ENCODE measurements around the gene RAD54L.
"Not testable (repeated sequence)": the region's sequence is repeated elsewhere in the genome, so short reads cannot be mapped to it uniquely, and the experiment has no call there.

Gene RAD54L

DNA sequence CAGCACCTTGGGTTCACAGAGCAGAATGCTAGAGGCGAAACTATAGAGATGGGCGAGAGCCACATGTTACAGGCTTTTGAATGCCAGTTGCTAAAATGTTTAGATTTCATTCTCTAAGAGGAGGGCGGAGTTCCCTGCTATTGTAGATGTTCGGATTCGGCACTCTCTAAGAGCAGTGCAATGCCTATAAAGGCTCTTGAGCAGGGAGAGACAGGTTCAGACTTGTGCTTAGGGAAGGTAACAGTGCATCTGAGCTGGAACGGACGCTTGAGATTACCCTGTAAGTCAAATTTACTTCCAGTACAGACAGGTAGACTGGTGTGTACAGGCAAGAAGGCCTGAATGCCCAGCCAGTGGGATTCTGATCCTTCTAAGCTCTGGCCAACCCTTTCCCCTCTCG lies 29.1 kb upstream of the RAD54L start:
- Histone ChIP-seq H3K4me1 (ENCODE audit: control insufficient read depth, low read depth, low read length) (peaks cover 12% of the 10 kb centered on the region), H3K9ac (ENCODE audit: low read length) (no peak overlapping the region), H3K27me3 (ENCODE audit: control insufficient read depth, insufficient read depth, low read length) (no peaks in the 10 kb centered on the region), H3K27ac (ENCODE audit: low read length) (no peak overlapping the region), H3K4me3 (ENCODE audit: low read length) (no peak overlapping the region), H3K36me3 (ENCODE audit: control insufficient read depth, low read depth, low read length) (no peaks in the 10 kb centered on the region), H3K9me3 (ENCODE audit: control insufficient read depth, low read depth, low read length) (no peaks in the 10 kb centered on the region)

DNA sequence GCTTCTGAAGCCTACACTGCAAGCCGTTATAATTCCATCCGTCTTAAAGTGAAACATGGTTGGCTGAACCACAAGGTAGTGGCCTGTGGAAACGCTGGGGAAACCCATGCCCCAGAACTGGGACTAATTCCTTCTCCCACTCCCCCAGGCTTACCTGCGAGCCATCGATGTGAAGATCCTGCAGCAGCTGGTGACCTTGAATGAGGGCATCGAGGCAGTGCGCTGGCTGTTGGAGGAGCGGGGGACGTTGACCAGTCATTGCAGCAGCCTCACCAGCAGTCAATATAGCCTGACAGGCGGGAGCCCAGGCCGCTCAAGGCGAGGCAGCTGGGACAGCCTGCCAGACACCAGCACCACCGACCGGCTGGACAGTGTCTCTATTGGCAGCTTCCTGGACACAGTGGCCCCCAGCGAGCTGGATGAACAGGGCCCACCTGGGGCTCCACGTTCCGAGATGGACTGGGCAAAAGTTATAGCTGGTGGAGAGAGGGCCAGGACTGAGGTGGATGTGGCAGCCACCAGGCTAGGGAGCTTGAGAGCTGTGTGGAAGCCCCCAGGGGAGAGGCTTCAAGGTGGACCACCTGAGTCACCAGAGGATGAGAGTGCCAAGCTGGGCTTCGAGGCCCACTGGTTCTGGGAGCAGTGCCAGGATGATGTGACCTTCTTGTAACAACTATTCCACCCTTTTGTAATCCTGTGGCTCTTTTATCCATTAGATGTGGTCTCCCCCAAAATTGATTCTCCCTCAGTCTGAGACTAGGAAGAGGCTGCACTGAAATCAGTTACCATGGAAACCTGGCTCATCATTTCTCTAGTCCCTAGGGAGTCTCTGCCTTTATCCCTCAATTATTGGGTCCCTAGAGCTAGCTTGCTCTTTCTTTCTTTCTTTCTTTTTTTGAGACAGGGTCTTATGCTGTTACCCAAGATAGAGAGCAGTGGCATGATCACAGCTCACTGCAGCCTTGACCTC lies 27.7 kb upstream of the RAD54L start:
- Histone ChIP-seq H3K36me3 (ENCODE audit: control insufficient read depth, low read depth, low read length) (no peaks in the 10 kb centered on the region), H3K9ac (ENCODE audit: low read length) (no peak overlapping the region)

GRCh38 chr1:46220808-46221207 lies 26.8 kb upstream of the RAD54L start:
- no peak overlapping the region for H3K27ac ChIP-seq (ENCODE audit: low read length)
- no peak overlapping the region for H3K4me3 ChIP-seq (ENCODE audit: low read length)
- H3K4me1 ChIP-seq (ENCODE audit: control insufficient read depth, low read depth, low read length) = peaks cover 17% of the 10 kb centered on the region
- no peak overlapping the region for H3K9ac ChIP-seq (ENCODE audit: low read length)
- no peaks in the 10 kb centered on the region for H3K27me3 ChIP-seq (ENCODE audit: control insufficient read depth, insufficient read depth, low read length)
- H3K9me3 ChIP-seq (ENCODE audit: control insufficient read depth, low read depth, low read length) = no peaks in the 10 kb centered on the region
- no peaks in the 10 kb centered on the region for H3K36me3 ChIP-seq (ENCODE audit: control insufficient read depth, low read depth, low read length)

More for the DNA sequence above, 27.7 kb upstream of the RAD54L start:
- Histone ChIP-seq H3K4me3 (ENCODE audit: low read length) (no peak overlapping the region), H3K4me1 (ENCODE audit: control insufficient read depth, low read depth, low read length) (peaks cover 17% of the 10 kb centered on the region), H3K27ac (ENCODE audit: low read length) (no peak overlapping the region), H3K9me3 (ENCODE audit: control insufficient read depth, low read depth, low read length) (no peaks in the 10 kb centered on the region), H3K27me3 (ENCODE audit: control insufficient read depth, insufficient read depth, low read length) (no peaks in the 10 kb centered on the region)

GRCh38 chr1:46221749-46222148 lies 25.8 kb upstream of the RAD54L start:
- H3K4me1 ChIP-seq (ENCODE audit: control insufficient read depth, low read depth, low read length) = peaks cover 17% of the 10 kb centered on the region
- no peaks in the 10 kb centered on the region for H3K9me3 ChIP-seq (ENCODE audit: control insufficient read depth, low read depth, low read length)
- no peak overlapping the region for H3K9ac ChIP-seq (ENCODE audit: low read length)
- H3K36me3 ChIP-seq (ENCODE audit: control insufficient read depth, low read depth, low read length) = no peaks in the 10 kb centered on the region
- no peak overlapping the region for H3K4me3 ChIP-seq (ENCODE audit: low read length)
- no peak overlapping the region for H3K27ac ChIP-seq (ENCODE audit: low read length)
- H3K27me3 ChIP-seq (ENCODE audit: control insufficient read depth, insufficient read depth, low read length) = no peaks in the 10 kb centered on the region

GRCh38 chr1:46223055-46223454 lies 24.5 kb upstream of the RAD54L start:
- H3K36me3 ChIP-seq (ENCODE audit: control insufficient read depth, low read depth, low read length); H3K27ac ChIP-seq (ENCODE audit: low read length); H3K27me3 ChIP-seq (ENCODE audit: control insufficient read depth, insufficient read depth, low read length); H3K4me3 ChIP-seq (ENCODE audit: low read length); H3K9ac ChIP-seq (ENCODE audit: low read length); H3K9me3 ChIP-seq (ENCODE audit: control insufficient read depth, low read depth, low read length): not testable (repeated sequence)
- H3K4me1 ChIP-seq (ENCODE audit: control insufficient read depth, low read depth, low read length) = peaks cover 17% of the 10 kb centered on the region

- no peak overlapping the region for H3K27ac ChIP-seq (ENCODE audit: low read length)
- no peak overlapping the region for H3K9ac ChIP-seq (ENCODE audit: low read length)
- no peaks in the 10 kb centered on the region for H3K27me3 ChIP-seq (ENCODE audit: control insufficient read depth, insufficient read depth, low read length)
- no peaks in the 10 kb centered on the region for H3K36me3 ChIP-seq (ENCODE audit: control insufficient read depth, low read depth, low read length)
- peaks cover 17% of the 10 kb centered on the region for H3K4me1 ChIP-seq (ENCODE audit: control insufficient read depth, low read depth, low read length)
- no peaks in the 10 kb centered on the region for H3K9me3 ChIP-seq (ENCODE audit: control insufficient read depth, low read depth, low read length)
- H3K4me3 ChIP-seq (ENCODE audit: low read length) = no peak overlapping the region
Measured at GRCh38 chr1:46223472-46223943, 24.1 kb upstream of the RAD54L start.

GRCh38 chr1:46224966-46225365 lies 22.6 kb upstream of the RAD54L start:
- no peak overlapping the region for H3K4me3 ChIP-seq (ENCODE audit: low read length)
- H3K27me3 ChIP-seq (ENCODE audit: control insufficient read depth, insufficient read depth, low read length) = no peaks in the 10 kb centered on the region
- peaks cover 17% of the 10 kb centered on the region for H3K4me1 ChIP-seq (ENCODE audit: control insufficient read depth, low read depth, low read length)
- no peaks in the 10 kb centered on the region for H3K9me3 ChIP-seq (ENCODE audit: control insufficient read depth, low read depth, low read length)
- no peak overlapping the region for H3K27ac ChIP-seq (ENCODE audit: low read length)
- no peaks in the 10 kb centered on the region for H3K36me3 ChIP-seq (ENCODE audit: control insufficient read depth, low read depth, low read length)
- H3K9ac ChIP-seq (ENCODE audit: low read length) = no peak overlapping the region

GRCh38 chr1:46231231-46231630 lies 16.3 kb upstream of the RAD54L start:
- not testable (repeated sequence) for H3K9ac ChIP-seq (ENCODE audit: low read length)

GRCh38 chr1:46236882-46237281 lies 10.7 kb upstream of the RAD54L start:
- no peak overlapping the region for H3K4me3 ChIP-seq (ENCODE audit: low read length)
- H3K9me3 ChIP-seq (ENCODE audit: control insufficient read depth, low read depth, low read length) = peaks cover 13% of the 10 kb centered on the region
- no peak overlapping the region for H3K9ac ChIP-seq (ENCODE audit: low read length)
- H3K36me3 ChIP-seq (ENCODE audit: control insufficient read depth, low read depth, low read length) = no peaks in the 10 kb centered on the region
- no peaks in the 10 kb centered on the region for H3K27me3 ChIP-seq (ENCODE audit: control insufficient read depth, insufficient read depth, low read length)
- no peak overlapping the region for H3K27ac ChIP-seq (ENCODE audit: low read length)
- no peaks in the 10 kb centered on the region for H3K4me1 ChIP-seq (ENCODE audit: control insufficient read depth, low read depth, low read length)

More at GRCh38 chr1:46231231-46231630, 16.3 kb upstream of the RAD54L start:
- H3K27me3 ChIP-seq (ENCODE audit: control insufficient read depth, insufficient read depth, low read length); H3K36me3 ChIP-seq (ENCODE audit: control insufficient read depth, low read depth, low read length); H3K4me3 ChIP-seq (ENCODE audit: low read length); H3K9me3 ChIP-seq (ENCODE audit: control insufficient read depth, low read depth, low read length); H3K27ac ChIP-seq (ENCODE audit: low read length); H3K4me1 ChIP-seq (ENCODE audit: control insufficient read depth, low read depth, low read length): not testable (repeated sequence)

- not testable (repeated sequence) for H3K4me3 ChIP-seq (ENCODE audit: low read length); H3K9ac ChIP-seq (ENCODE audit: low read length); H3K36me3 ChIP-seq (ENCODE audit: control insufficient read depth, low read depth, low read length); H3K27me3 ChIP-seq (ENCODE audit: control insufficient read depth, insufficient read depth, low read length); H3K4me1 ChIP-seq (ENCODE audit: control insufficient read depth, low read depth, low read length); H3K27ac ChIP-seq (ENCODE audit: low read length)
- peaks cover 13% of the 10 kb centered on the region for H3K9me3 ChIP-seq (ENCODE audit: control insufficient read depth, low read depth, low read length)
Measured at GRCh38 chr1:46238865-46239264, 8.7 kb upstream of the RAD54L start.

- H3K27ac ChIP-seq (ENCODE audit: low read length); H3K4me3 ChIP-seq (ENCODE audit: low read length); H3K9ac ChIP-seq (ENCODE audit: low read length); H3K27me3 ChIP-seq (ENCODE audit: control insufficient read depth, insufficient read depth, low read length); H3K36me3 ChIP-seq (ENCODE audit: control insufficient read depth, low read depth, low read length); H3K4me1 ChIP-seq (ENCODE audit: control insufficient read depth, low read depth, low read length): not testable (repeated sequence)
- peaks cover 11% of the 10 kb centered on the region for H3K9me3 ChIP-seq (ENCODE audit: control insufficient read depth, low read depth, low read length)
Measured at GRCh38 chr1:46241733-46242132, 5.8 kb upstream of the RAD54L start.

DNA sequence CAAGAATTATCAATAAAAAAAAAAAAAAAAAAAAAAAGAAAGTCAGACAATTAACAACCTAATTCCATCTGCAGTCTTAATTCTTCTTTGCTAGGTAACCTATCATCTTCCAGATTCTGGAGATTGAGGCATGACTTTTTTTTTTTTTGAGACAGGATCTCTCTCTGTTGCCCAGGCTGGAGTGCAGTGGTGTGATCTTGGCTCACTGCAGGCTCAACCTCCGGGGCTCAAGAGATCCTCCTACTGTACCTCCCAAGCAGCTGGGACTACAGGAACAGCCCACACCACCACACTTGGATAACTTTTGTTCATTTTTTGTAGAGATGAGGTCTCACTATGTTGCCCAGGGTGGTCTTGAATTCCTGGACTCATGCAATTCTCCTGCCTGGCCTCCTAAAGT lies 4.6 kb upstream of the RAD54L start:
- H3K4me3 ChIP-seq (ENCODE audit: low read length) = no peak overlapping the region
- H3K27ac ChIP-seq (ENCODE audit: low read length) = no peak overlapping the region
- no peak overlapping the region for H3K9ac ChIP-seq (ENCODE audit: low read length)
- H3K9me3 ChIP-seq (ENCODE audit: control insufficient read depth, low read depth, low read length) = peaks cover 7% of the 10 kb centered on the region
- H3K4me1 ChIP-seq (ENCODE audit: control insufficient read depth, low read depth, low read length) = peaks cover 4% of the 10 kb centered on the region
- no peaks in the 10 kb centered on the region for H3K36me3 ChIP-seq (ENCODE audit: control insufficient read depth, low read depth, low read length)
- H3K27me3 ChIP-seq (ENCODE audit: control insufficient read depth, insufficient read depth, low read length) = no peaks in the 10 kb centered on the region
